COLO668 (cell line): ENCODE data around the gene LGI4.
A peak's percentile ranks its signal among the peaks of the same experiment; 100 is the strongest.
"Not testable (repeated sequence)": the region's sequence is repeated elsewhere in the genome, so short reads cannot be mapped to it uniquely, and the experiment has no call there.

ENCODE experiments used
- DNase-seq: peaks from one replicate; lab custom pipeline; 2025; ENCODE audit not compliant: unreplicated experiment; lab: John Stamatoyannopoulos, UW

LGI4 gene

DNA sequence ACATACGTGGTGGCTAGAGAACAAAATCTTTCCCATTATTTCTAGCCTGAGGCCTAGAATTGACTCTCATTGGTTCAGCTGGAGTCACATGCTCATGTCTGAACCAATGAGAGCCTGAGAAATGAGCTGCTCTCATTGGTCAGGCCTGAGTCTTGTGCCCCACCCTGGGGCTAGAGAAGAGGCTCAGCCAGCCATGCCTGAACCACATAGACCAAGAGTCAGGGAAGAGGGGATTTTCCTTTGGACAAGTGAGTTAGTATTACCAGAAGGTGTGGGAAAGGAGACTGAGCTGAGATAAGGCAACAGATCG, 26.5 kb upstream of the LGI4 start:
- DNase-seq = no peak

DNA sequence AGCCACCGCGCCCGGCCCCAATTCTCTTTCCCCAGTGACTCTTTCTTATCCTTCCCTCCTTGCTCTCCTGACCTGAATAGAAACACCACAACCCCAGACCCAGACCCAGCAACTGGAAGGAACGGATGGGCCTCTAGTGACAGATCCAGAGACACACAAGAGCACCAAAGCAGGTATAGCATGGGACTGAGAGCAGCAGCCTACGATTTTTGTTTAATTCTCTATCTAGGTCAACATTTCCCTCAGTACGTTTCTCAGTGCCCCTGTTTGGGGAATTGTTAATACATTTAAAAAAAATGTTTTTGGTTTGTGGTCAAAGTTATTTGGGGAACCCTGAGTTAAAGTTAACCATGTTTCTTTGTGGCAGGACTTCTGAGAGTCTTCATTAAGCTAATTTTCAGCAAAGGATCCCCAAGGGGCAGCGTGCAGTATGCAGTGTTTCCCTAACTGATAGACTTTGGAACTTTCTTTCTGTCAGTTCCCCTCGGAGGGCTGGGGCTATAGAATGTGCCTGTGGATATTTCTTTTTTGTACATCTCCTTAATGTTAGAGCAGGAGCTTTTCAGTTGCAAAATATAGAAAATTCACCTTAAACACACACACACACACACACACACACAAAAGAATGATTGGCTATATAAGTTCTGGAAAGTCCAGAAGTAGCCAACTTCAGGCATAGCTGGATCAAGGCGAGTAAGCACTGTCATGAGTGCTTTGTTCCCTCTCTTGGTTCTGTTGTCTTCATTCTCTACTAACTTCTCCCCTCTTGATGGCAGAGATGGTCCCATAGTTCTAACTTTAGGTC, 26.0 kb upstream of the LGI4 start:
- no peak for DNase-seq

DNA sequence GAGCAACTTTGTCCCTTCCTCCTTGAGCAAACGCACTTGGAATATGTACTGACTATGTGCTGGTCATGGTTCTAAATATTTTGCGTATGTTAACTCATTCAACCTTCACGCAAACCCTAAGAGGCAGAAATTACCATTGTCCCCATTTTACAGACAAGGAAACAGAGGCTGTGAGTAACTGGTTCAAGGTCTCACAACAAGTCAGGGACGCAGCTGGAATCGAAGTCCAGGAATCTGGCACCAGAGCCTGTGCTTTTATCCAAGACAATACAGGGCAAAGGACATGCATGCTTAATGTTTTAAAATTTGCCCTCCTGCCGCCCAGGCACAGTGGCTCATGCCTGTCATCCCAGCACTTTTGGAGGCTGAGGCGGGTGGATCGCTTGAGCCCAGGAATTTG, 24.7 kb upstream of the LGI4 start:
- no peak for DNase-seq

DNA sequence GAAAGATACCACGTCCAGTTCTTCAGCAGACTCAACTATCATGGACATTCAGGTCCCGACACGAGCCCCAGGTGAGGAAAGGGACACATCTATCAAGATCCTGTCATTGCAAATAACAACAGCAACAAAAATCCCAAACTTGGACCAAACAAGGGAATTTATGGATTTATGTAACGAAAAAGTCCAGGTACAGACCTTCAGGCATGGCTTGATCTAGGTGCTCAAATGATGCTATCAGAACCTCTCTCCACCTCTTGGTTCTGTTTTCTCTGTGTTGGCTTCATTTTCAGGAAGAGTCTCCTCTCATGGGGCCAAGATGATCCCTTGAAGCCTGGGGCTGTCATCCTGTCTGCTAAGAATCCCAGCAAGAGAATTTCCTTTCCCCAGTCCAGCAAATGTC, 22.6 kb upstream of the LGI4 start:
- DNase-seq = no peak

DNA sequence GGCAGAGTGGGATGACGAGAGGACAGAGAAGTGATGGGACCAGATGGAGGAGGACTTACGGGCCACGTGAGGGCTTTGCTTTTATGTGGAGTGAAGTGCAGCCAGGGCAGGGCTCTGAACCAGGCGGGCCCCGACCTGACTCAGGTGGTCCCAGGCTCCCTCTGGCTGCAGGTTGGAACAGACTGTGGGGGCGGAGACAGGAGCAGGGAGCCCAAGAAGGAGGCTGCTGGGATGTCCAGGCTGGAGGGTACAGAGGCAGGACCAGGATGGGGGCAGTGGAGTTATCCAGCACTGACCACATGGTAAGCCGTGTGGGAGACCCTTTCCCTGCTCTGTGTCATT, 21.8 kb upstream of the LGI4 start:
- no peak for DNase-seq

DNA sequence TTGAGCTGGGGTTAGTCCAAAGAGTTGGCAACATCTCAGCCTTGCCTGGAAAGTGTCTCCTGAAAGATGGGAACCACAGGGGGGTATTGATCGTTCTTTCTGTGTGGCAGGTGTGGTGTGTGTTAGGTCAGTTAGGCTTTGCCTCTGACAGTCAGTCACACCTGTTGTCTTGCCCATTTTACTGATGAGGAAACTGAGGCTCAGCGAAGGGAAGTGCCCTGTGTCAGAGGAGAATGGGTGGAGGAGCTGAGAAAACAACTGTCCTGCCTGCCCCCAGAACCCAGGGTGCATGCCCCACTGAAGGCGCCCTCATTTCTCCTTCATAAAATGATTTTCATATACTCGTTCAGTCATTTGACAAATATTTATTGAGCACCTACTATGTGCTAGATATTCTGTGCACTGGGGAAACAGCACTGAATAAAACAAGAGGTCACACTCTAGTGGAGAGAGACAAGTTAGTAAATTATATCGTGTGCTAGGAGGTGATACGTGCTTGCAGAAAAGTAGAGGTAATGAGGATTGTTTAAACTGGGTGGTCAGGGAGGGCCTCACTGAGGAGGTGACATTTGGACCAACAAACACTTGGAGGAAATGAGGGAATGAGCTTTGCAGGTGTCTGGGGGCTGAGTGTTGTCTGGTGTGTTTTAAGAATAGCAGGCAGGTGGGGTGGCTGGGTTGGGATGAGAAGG, 21.3 kb upstream of the LGI4 start:
- no peak for DNase-seq

DNA sequence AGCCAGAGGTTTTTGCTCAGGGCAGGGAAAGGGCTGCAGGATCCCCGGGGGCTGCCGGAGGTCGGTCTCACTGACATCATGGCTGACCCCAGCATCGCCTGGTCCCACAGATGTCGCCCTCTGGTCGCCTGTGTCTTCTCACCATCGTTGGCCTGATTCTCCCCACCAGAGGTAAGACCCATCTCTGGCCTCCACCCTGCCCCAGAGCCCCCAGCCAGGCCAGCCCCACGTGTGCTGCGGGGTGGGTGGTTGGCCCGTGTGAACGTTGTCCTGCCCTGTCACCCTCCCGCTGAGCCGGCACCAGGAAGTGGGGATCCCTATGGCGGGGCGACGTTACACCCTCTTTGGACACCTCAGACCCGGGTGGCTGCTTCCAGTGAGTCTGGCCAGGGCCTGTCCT, 20.6 kb upstream of the LGI4 start:
- no peak for DNase-seq

DNA sequence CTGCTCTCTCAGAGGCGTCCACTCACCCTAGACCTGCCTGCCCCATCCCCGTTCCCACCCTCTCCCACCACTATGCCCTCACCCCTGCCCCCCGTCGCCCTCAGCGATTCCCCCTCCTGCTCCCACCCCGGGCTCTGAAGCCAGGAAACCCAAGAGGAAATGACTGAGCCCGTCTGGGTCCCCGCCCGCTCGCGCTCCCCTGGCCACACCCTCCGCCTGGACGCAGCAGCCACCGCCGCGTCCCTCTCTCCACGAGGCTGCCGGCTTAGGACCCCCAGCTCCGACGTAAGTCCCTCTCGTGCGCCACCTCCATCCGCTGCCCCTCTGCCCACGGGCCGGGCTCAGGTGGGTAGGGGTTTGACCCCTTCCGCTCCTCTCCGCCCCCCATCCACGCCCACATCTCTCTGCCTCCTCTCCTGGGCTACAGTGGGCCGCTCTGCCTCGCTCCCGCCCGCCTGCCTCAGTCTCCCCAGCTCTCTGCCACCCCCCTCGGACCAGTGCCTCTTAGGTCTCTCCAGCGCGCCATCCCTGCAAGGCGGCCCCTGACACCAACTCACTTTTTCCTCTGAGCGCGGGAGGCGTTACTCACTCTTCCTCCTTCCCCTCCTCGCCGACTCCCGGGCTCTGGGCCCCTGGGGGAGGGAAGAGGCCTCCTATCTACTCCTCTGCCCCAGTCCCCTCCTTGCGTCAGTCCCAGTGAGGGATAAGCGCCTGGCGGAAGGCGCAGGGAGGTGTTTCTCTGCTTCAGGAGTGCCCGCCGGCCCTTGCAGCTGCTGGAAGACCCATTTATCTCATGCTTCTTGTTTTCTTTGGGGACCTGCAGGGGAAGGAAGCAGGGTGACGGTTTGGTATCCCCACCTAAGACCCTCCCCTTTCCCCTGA, 19.9 kb upstream of the LGI4 start, which contains the start of gene FXYD5:
TSS of gene FXYD5 (plus strand) at position 211 of the 882 bp plus-strand sequence. CDS start 816 bp downstream, outside the sequence.
- DNase-seq = peak; percentile 46

DNA sequence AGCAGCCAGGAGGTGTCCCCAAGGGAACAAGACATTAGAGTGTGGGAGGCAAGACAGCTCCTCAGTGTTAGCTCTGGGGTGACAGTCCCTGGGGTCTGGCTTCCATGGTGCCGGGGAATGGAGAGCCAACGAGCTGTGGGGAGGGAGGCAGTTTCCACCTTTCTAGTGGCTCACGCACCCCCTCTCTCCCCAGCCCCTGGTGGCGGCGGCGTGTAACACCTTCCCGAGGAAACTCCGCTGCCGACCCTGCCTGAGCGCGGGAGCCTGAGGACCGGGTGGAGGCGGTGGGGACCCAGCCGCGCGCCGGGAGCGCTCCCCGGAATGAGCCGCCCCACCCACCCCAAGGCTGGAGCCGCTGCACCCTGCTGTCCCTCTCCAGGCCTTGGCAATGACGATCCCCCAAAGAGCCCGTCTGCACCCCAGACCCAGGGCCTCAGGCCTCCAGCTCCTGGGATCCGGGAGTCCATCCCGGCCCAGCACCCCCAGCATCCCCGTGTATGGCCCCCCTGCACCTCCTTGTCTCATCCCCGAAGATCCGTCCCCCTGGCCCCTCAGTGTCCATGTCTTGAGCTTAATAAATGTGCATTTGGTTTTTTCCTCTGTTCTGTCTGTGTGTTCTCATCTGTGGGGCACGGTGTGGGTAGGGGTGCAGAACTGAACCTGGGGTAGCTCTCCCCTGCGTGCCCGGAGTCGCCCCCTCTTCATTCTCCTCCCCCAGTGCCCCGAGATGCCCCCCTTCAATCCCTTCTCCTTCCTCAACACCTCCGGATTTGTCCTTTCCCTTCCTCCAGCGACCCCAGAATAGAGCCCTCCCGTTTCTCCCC, 19.1 kb upstream of the LGI4 start:
- peak; percentile 61 for DNase-seq

DNA sequence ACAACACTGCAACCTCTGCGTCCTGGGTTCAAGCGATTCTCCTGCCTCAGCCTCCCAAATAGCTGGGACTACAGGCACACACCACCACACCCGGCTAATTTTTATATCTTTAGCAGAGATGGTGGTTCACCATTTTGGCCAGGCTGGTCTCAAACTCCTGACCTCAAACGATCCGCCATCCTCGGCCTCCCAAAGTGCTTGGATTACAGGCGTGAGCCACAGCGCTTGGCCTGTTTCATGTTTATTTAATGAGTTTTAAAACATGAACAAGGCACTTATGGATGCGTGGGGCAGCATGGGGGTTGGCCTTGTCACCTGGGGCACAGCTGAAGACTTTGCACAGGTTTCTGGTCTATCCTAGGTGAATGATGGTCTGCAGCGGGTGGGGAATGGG, 18.3 kb upstream of the LGI4 start:
- not testable (repeated sequence) for DNase-seq

DNA sequence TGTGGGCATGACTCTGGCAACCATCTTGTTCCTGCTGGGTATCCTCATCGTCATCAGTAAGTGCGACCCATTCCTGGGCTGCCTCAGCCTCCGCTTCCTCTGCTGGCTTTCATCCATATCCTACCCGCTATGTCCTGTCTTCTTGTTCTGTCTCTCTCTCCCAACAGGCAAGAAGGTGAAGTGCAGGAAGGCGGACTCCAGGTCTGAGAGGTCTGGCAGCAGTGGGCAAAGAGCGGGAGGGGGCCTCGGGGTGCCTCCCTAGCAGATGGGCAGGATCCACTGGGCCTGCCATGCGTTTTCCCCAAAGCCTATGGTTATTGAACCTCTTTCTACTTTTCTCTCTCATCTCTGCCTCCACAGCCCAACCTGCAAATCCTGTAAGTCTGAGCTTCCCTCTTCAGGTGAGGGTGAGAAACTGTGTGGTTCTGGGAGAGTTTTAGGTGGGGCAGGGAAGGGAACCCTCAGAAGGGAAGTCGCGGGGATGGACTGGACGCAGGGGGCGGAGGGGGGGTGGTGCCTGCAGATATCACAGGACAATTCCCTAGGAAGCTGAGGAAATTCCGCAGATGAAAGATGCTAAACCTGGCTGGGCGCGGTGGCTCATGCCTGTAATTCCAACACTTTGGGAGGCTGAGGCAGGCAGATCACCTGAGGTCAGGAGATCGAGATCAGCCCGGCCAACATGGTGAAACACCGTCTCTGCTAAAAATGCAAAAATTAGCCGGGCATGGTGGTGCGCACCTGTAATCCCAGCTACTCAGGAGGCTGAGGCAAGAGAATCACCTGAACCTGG, 16.6 kb upstream of the LGI4 start:
- DNase-seq = no peak

DNA sequence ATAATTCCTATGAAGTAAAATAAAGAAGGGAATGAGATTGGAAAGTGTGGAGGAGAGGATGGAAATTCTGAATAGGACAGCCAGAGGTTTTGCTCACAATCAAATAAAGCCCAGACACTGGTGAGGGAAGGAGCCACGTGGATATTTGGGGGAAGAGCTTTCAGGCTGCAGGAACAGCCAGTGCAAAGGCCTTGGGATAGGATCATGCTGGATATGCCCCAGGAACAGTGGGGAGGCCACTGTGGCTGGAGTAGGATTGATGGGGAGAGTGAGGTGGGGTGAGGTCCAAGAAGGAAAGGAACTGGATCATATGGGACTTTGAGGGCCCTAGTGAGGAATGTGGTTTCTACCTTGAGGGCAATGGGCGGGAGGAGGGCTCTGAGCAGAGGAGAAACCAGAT, 15.6 kb upstream of the LGI4 start:
- no peak for DNase-seq

DNA sequence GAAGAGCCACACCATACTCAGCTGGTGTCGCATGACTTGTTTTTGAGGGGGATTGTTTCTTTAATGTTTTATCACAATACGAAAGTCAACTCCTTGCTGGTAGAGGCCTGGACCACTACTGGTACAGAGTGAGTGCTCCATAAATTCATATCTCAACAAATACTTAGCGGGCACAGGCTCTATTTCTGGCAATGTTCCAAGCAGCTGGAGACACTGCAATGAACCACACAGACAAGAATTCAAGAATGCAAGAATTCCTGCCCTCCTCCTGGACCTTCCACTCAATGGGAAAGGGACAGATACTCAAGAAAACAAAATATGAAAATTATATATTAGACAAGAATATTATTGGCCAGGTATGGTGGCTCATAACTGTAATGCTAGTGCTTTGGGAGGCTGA, 14.6 kb upstream of the LGI4 start:
- no peak for DNase-seq

DNA sequence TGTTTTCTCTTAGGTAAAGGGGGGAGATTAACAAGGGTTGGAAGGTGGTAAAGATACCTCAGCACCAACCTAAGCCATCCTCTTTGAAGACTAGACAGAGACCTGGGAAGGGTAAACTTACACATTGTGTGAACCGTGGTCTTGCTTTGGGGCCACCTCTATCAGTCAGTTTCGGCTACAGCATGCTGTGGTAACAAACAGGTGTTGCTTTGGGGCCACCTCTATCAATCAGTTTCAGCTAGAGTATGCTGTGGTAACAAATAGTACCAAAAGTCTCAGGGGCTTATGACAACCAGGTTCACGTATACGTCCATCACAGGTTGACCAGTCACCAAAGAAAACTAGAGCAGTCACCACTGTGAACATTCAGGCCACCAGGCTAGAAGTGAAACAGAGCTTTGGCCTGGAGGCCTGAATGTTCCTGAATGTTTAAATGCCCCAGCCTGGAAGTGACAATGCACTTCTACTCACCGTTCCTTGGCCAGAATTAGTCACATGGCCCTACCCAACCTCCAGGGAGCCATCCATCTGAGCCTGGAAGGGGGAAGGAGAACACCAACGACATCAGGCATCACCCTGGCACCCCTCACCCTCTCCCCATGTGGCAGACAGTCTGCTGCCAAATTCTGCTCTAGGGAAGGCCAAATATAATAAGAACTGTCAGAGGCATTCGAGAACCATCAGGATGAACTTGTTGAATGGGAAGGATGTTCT, 12.0 kb upstream of the LGI4 start:
- DNase-seq = no peak

DNA sequence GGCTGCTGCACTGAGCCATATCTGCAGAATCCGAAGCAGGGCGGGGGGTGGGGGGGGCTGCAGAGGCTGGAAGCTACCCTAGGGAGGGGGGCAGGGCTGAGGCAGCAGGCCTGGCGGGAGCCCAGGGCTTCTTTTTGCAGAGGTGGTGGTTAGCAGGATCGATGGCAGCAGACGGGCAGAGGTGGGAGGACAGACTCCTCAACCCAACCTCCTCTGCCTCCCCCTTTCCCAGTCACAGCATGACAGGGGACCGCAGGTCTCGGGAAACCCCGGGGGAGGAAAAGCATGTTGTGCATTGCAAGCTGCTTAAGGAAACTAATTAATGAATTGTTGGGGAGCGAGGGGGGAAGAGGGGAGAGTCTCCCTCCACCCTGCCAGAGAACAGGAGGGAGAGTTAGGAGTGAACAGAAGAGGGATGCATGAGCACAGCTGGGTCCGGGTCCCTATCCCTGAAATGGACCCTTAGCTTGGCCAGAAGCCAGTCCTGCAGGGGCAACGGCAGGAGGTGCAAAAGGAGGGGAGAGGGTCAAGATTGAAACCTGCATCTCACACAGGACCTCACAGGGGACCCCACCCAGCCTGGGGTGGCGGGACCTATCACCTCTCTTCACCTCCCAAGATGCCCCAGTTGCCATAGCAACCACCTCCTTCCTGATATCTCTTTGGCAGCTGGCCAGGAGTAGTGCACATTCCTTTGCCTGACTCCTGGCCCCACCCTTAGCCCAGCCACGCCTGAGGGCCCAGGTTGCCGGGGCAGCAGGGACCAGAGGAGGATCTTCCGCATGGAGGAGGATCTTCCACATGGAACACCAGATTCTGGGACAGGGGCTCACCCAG, 10.0 kb upstream of the LGI4 start:
- DNase-seq = peak; percentile 11

DNA sequence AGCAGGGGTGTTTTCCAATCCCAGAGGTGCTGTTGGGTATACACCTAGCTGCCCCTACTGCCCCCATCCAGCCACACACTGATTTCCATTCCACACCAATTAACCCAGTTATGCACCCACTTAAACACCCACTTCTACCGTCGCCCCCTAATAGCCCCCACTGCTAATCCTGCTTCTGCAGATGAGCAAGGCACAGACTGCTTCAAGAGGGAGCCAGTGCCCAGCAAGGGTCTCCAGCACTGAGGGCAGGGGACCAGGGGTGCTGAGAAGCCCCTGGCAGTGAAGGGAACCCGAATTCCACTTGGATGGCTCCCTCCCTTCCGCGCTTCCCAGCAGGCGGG, 9.4 kb upstream of the LGI4 start:
- no peak for DNase-seq

DNA sequence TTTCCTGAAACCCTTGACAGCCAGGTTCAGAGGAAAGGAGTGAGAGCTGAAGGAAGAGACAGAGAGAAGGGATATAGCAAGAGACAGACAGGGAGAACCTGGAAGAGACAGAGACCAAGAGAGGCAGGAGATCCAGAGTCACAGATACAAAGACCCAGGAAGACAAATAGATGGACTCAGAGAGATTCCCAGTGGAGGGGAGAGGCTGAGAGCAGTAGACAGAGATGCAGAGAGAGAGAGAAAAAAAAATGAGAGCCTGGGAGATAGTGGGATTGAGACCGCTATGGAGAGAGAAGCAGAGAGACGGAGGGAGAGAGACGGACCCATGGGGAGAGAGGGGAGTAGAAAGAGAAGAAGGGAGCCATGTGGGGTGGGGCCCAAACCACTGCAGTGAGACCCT, 9.0 kb upstream of the LGI4 start:
- DNase-seq = no peak

DNA sequence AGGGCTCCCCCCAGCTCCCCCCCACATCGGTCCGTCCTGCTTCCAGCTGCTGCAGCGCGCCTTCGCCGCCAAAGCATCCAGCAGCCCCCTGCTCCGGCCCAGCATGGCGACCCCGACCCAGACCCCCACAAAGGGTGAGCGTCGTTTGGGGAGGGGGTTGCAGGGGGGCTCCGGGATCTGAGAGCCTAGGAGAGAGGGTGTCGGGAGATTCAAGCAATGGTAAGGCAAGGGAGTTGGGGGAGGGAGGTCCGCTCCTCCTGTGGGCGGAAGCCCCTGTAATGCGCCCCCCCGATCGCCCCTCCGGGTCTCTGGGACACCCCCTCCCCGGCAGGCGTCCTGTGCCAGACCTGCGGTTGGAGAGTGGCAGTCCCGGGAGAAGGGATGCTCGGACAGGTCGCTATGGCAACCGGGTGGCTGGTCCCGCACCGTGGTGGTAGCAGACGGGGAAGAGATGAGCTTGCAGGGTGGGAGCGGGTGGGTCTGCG, 8.4 kb upstream of the LGI4 start, which contains the start of gene FXYD7:
TSS of gene FXYD7 (plus strand) at position 25 of the 485 bp plus-strand sequence. CDS start at position 104, 79 bp downstream.
- peak; percentile 3 for DNase-seq
